Measurements from ENCODE around the gene MIGA1.

- TF ChIP-seq, protein P1, sequence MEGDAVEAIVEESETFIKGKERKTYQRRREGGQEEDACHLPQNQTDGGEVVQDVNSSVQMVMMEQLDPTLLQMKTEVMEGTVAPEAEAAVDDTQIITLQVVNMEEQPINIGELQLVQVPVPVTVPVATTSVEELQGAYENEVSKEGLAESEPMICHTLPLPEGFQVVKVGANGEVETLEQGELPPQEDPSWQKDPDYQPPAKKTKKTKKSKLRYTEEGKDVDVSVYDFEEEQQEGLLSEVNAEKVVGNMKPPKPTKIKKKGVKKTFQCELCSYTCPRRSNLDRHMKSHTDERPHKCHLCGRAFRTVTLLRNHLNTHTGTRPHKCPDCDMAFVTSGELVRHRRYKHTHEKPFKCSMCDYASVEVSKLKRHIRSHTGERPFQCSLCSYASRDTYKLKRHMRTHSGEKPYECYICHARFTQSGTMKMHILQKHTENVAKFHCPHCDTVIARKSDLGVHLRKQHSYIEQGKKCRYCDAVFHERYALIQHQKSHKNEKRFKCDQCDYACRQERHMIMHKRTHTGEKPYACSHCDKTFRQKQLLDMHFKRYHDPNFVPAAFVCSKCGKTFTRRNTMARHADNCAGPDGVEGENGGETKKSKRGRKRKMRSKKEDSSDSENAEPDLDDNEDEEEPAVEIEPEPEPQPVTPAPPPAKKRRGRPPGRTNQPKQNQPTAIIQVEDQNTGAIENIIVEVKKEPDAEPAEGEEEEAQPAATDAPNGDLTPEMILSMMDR (IDR thresholded peaks at IDR 0.05; ENCODE audit: low read depth, low read length, poor library complexity, severe bottlenecking) = no peak
- TF ChIP-seq EZH2phosphoT487 (IDR thresholded peaks at IDR 0.05; ENCODE audit: borderline replicate concordance, low read length) = no peak
Measured at GRCh38 chr1:77874804-77875445, 95.5 kb downstream of the MIGA1 start.
